Activated CD4-positive, alpha-beta memory T cell treated with anti-CD3 and anti-CD28 coated beads for 36 hours (primary cell): ENCODE results near the gene KIF5A. TPM values are rescaled to one million over a fixed set of nuclear protein-coding genes. Genes with fewer than 3 reads are reported as not detected.

Source experiments
- CTCF ChIA-PET: fragments of 350-600 bp; sonication (Branson Sonifier 250); formaldehyde crosslinking; loops from one replicate; lab custom pipeline; 2021; ENCODE audit warnings: antibody characterized with exemption, inconsistent platforms; lab: Charles Lee
- POLR2A ChIA-PET: fragments of 350-600 bp; sonication (Branson Sonifier 250); formaldehyde crosslinking; loops from one replicate; lab custom pipeline; 2021; ENCODE audit warnings: antibody characterized with exemption; lab: Charles Lee
- DNase-seq: peaks from one replicate; pipeline ENCODE4 v3.0.0-alpha.2; 2020
- H3K27ac Mint-ChIP-seq: one replicate; pipeline ENCODE4 v1.8.0; 2021; ENCODE audit warnings: mixed read lengths
- H3K27me3 Mint-ChIP-seq: one replicate; pipeline ENCODE4 v1.8.0; 2021; ENCODE audit warnings: mixed read lengths
- H3K36me3 Mint-ChIP-seq: one replicate; pipeline ENCODE4 v1.8.0; 2021; ENCODE audit warnings: mixed read lengths
- H3K4me1 Mint-ChIP-seq: one replicate; pipeline ENCODE4 v1.8.0; 2021; ENCODE audit warnings: low read depth, mixed read lengths
- H3K4me3 Mint-ChIP-seq: one replicate; pipeline ENCODE4 v1.8.0; 2021; ENCODE audit warnings: mild to moderate bottlenecking, mixed read lengths
- H3K9me3 Mint-ChIP-seq: one replicate; pipeline ENCODE4 v1.8.0; 2021; ENCODE audit warnings: mixed read lengths
- intact Hi-C: fragments of 100-400 bp; cut with micrococcal nuclease; formaldehyde crosslinking; loops from one replicate; pipeline ENCODE4 v1.15.1; 2023
- total RNA-seq, 2 experiments: library from RNA; stranded (reverse); gene quantifications; one replicate each; pipeline ENCODE4 v1.2.3, GENCODE V29; 2021

Gene KIF5A
- total RNA-seq, 2 experiments from 2014 or later: 0.90 to 0.99 TPM

GRCh38 chr12:57624441-57625220 is 74.8 kb downstream of the KIF5A start:
- no peaks in the 10 kb centered on the region for H3K36me3 Mint-ChIP-seq
- CTCF ChIA-PET: interaction anchor here (2.2 to 7.5 kb wide), 2 partner anchors 11 to 42 kb away, joined by 6 to 112 read pairs; no protein-coding TSS in a partner anchor
- peaks cover 32% of the 10 kb centered on the region for H3K4me1 Mint-ChIP-seq
- intact Hi-C loops: loop anchor here (5.0 kb wide), 2 partner anchors 102 to 167 kb away; partner anchors contain the start of genes DDIT3, GLI1, INHBE and MBD6
- H3K4me3 Mint-ChIP-seq: no peak overlapping the region
- H3K27ac Mint-ChIP-seq: no peak overlapping the region
- POLR2A ChIA-PET: interaction anchor here (0.5 kb wide), 1 partner anchor 98 kb away, joined by 4 read pairs; no protein-coding TSS in a partner anchor
- DNase-seq: no peak
- peaks cover 87% of the 10 kb centered on the region for H3K27me3 Mint-ChIP-seq
- no peaks in the 10 kb centered on the region for H3K9me3 Mint-ChIP-seq

GRCh38 chr12:57625261-57626032 is 75.6 kb downstream of the KIF5A start:
- Mint-ChIP-seq H3K36me3 (no peaks in the 10 kb centered on the region), H3K9me3 (no peaks in the 10 kb centered on the region), H3K4me1 (peaks cover 28% of the 10 kb centered on the region), H3K27me3 (peaks cover 83% of the 10 kb centered on the region), H3K4me3 (no peak overlapping the region), H3K27ac (no peak overlapping the region)
- no peak for DNase-seq
- intact Hi-C loops: no loop called here
- POLR2A ChIA-PET: interaction anchor here (0.5 to 0.6 kb wide), 2 partner anchors 37 to 97 kb away, joined by 3 to 4 read pairs; no protein-coding TSS in a partner anchor
- CTCF ChIA-PET: interaction anchor here (0.7 to 7.5 kb wide), 3 partner anchors 11 to 88 kb away, joined by 3 to 112 read pairs (median 6); no protein-coding TSS in a partner anchor

GRCh38 chr12:57626111-57626920 is 76.5 kb downstream of the KIF5A start:
- no peak for DNase-seq
- Mint-ChIP-seq H3K4me3 (no peak overlapping the region), H3K9me3 (no peaks in the 10 kb centered on the region), H3K4me1 (peaks cover 20% of the 10 kb centered on the region), H3K27ac (no peak overlapping the region), H3K36me3 (no peaks in the 10 kb centered on the region), H3K27me3 (peaks cover 83% of the 10 kb centered on the region)
- intact Hi-C loops: no loop called here
- ChIA-PET CTCF (interaction anchor here (1.0 to 7.5 kb wide), 4 partner anchors 12 to 44 kb away, joined by 4 to 112 read pairs (median 11); no protein-coding TSS in a partner anchor), POLR2A (interaction anchor here (0.6 kb wide), 1 partner anchor 38 kb away, joined by 3 read pairs; no protein-coding TSS in a partner anchor)

- Mint-ChIP-seq H3K27ac (no peak overlapping the region), H3K36me3 (no peaks in the 10 kb centered on the region), H3K27me3 (peaks cover 81% of the 10 kb centered on the region), H3K4me3 (no peak overlapping the region), H3K9me3 (no peaks in the 10 kb centered on the region), H3K4me1 (peaks cover 13% of the 10 kb centered on the region)
- intact Hi-C loops: no loop called here
- no peak for DNase-seq
- POLR2A ChIA-PET: no interaction called here
- CTCF ChIA-PET: interaction anchor here (0.7 to 2.4 kb wide), 6 partner anchors 11 to 168 kb away, joined by 3 to 16 read pairs (median 4); partner anchors contain the start of gene PIP4K2C
Measured at GRCh38 chr12:57626921-57627445, 77.1 kb downstream of the KIF5A start.

GRCh38 chr12:57627501-57628279 is 77.8 kb downstream of the KIF5A start:
- H3K27ac Mint-ChIP-seq: no peak overlapping the region
- DNase-seq: peak; percentile 61
- H3K9me3 Mint-ChIP-seq: no peaks in the 10 kb centered on the region
- no peaks in the 10 kb centered on the region for H3K36me3 Mint-ChIP-seq
- H3K4me3 Mint-ChIP-seq: peak overlapping the region; percentile 17
- ChIA-PET POLR2A (no interaction called here), CTCF (interaction anchor here (0.6 to 2.4 kb wide), 10 partner anchors 11 to 1009 kb away, joined by 3 to 16 read pairs (median 3); partner anchors contain the start of gene PIP4K2C)
- H3K4me1 Mint-ChIP-seq: peaks cover 12% of the 10 kb centered on the region
- H3K27me3 Mint-ChIP-seq: peaks cover 77% of the 10 kb centered on the region
- intact Hi-C loops: no loop called here

- ChIA-PET CTCF (interaction anchor here (0.6 to 2.4 kb wide), 7 partner anchors 8 to 170 kb away, joined by 3 to 16 read pairs (median 3); no protein-coding TSS in a partner anchor), POLR2A (no interaction called here)
- peaks cover 75% of the 10 kb centered on the region for H3K27me3 Mint-ChIP-seq
- no peaks in the 10 kb centered on the region for H3K9me3 Mint-ChIP-seq
- peaks cover 17% of the 10 kb centered on the region for H3K4me1 Mint-ChIP-seq
- H3K4me3 Mint-ChIP-seq: no peak overlapping the region
- intact Hi-C loops: no loop called here
- no peak overlapping the region for H3K27ac Mint-ChIP-seq
- no peak for DNase-seq
- H3K36me3 Mint-ChIP-seq: no peaks in the 10 kb centered on the region
Measured at GRCh38 chr12:57628280-57629191, 78.7 kb downstream of the KIF5A start.

- POLR2A ChIA-PET: no interaction called here
Measured at GRCh38 chr12:57629897-57630471, 80.1 kb downstream of the KIF5A start.

GRCh38 chr12:57630891-57631433 is 81.1 kb downstream of the KIF5A start:
- Mint-ChIP-seq H3K4me1 (peaks cover 19% of the 10 kb centered on the region), H3K27me3 (peaks cover 58% of the 10 kb centered on the region), H3K27ac (no peak overlapping the region), H3K9me3 (no peaks in the 10 kb centered on the region), H3K36me3 (no peaks in the 10 kb centered on the region), H3K4me3 (no peak overlapping the region)
- intact Hi-C loops: loop anchor here (5.0 kb wide), 2 partner anchors 61 to 111 kb away; partner anchors contain the start of gene OS9
- ChIA-PET POLR2A (no interaction called here), CTCF (interaction anchor here (0.7 to 5.1 kb wide), 4 partner anchors 8 to 62 kb away, joined by 3 to 43 read pairs (median 5); no protein-coding TSS in a partner anchor)
- no peak for DNase-seq

More at GRCh38 chr12:57629897-57630471, 80.1 kb downstream of the KIF5A start:
- Mint-ChIP-seq H3K4me3 (no peak overlapping the region), H3K4me1 (peaks cover 19% of the 10 kb centered on the region), H3K27me3 (peaks cover 65% of the 10 kb centered on the region), H3K36me3 (no peaks in the 10 kb centered on the region), H3K27ac (no peak overlapping the region), H3K9me3 (no peaks in the 10 kb centered on the region)
- intact Hi-C loops: loop anchor here (5.0 kb wide), 2 partner anchors 62 to 112 kb away; partner anchors contain the start of gene OS9
- CTCF ChIA-PET: interaction anchor here (1.0 to 5.1 kb wide), 5 partner anchors 9 to 171 kb away, joined by 3 to 43 read pairs (median 4); no protein-coding TSS in a partner anchor
- no peak for DNase-seq

- H3K4me1 Mint-ChIP-seq: peaks cover 19% of the 10 kb centered on the region
- no peak overlapping the region for H3K27ac Mint-ChIP-seq
- intact Hi-C loops: loop anchor here (5.0 kb wide), 2 partner anchors 61 to 111 kb away; partner anchors contain the start of gene OS9
- CTCF ChIA-PET: interaction anchor here (0.9 to 5.1 kb wide), 2 partner anchors 9 to 48 kb away, joined by 3 to 43 read pairs; no protein-coding TSS in a partner anchor
- POLR2A ChIA-PET: no interaction called here
- DNase-seq: no peak
- no peaks in the 10 kb centered on the region for H3K9me3 Mint-ChIP-seq
- H3K27me3 Mint-ChIP-seq: peaks cover 52% of the 10 kb centered on the region
- H3K36me3 Mint-ChIP-seq: no peaks in the 10 kb centered on the region
- peak overlapping the region; percentile 71 for H3K4me3 Mint-ChIP-seq
Measured at GRCh38 chr12:57631566-57632072, 81.8 kb downstream of the KIF5A start.
